Measurements from ENCODE around the gene KLHL12. TPM values are rescaled to one million over a fixed set of nuclear protein-coding genes. Genes with fewer than 3 reads are reported as not detected.

Gene KLHL12
- total RNA-seq, 1 experiment from 2014 or later, result 33.8 TPM

DNA sequence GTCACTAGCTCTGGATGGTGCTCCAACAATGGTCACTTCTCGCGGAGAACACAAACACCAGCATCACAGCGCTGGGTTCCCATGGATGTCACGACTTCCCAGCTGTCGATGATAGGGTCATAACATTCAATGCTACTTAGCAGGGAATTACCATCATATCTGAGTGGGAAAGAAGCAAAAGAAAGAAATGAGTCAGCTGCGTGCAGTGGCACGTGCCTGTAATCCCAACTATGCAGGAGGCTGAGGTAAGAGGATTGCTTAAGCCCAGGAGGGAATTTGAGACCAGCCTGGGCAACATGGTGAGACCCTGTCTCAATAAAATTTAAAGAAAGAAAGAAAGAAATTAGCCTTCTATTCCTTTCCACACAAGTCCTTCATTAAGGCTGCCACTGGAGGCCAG is 34.5 kb downstream of the KLHL12 start:
- Histone ChIP-seq H3K4me2 (ENCODE audit: low read length) (no peak overlapping the region), H3K9me2 (ENCODE audit: insufficient read depth) (no peaks in the 10 kb centered on the region), H3K36me3 (ENCODE audit: control insufficient read depth in 1 of 2, insufficient read depth in 2 of 2, low read length in 2 of 2) (peaks cover 2 to 25% of the 10 kb centered on the region in 2 experiments; a peak in 3 of 4 replicates), H3K9me3 (ENCODE audit: control insufficient read depth in 1 of 2, insufficient read depth in 1 of 2, low read depth in 1 of 2, low read length in 2 of 2) (no peaks in the 10 kb centered on the region), H3K4me3 (replicated peaks in 1 of 2; ENCODE audit: low read depth in 1 of 2, low read length in 2 of 2) (no peak overlapping the region), H3K4me1 (ENCODE audit: control insufficient read depth in 1 of 2, insufficient read depth in 2 of 2, low read length in 2 of 2) (peaks cover 6 to 12% of the 10 kb centered on the region in 2 experiments; a peak in 3 of 4 replicates), H2AFZ (ENCODE audit: low read depth, low read length, poor library complexity, severe bottlenecking) (no peak overlapping the region), H3K27ac (ENCODE audit: low read depth, low read length) (no peak overlapping the region), H3K27me3 (ENCODE audit: insufficient read depth, low read length) (no peaks in the 10 kb centered on the region), H4K20me1 (ENCODE audit: insufficient read depth) (no peaks in the 10 kb centered on the region), H3K79me2 (ENCODE audit: insufficient read depth, low read length) (peaks cover 5% of the 10 kb centered on the region; the same call in 1 of the 2 replicates), H3K9ac (ENCODE audit: low read length) (no peak overlapping the region)
- TF ChIP-seq SP1 (IDR thresholded peaks at IDR 0.05; ENCODE audit: low read depth) (no peak), TCF7L2 (IDR thresholded peaks at IDR 0.05; ENCODE audit: borderline replicate concordance, extremely low read depth, insufficient read depth, insufficient read length) (no peak), CEBPB (IDR thresholded peaks at IDR 0.05; ENCODE audit: low read depth) (no peak), EGR1 (IDR thresholded peaks at IDR 0.05; ENCODE audit: low read depth) (no peak), CBX3 (IDR thresholded peaks at IDR 0.05; ENCODE audit: low read depth) (no peak), JUND (IDR thresholded peaks at IDR 0.05) (no peak)
- TF ChIP-seq, protein P1, sequence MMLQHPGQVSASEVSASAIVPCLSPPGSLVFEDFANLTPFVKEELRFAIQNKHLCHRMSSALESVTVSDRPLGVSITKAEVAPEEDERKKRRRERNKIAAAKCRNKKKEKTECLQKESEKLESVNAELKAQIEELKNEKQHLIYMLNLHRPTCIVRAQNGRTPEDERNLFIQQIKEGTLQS (IDR thresholded peaks at IDR 0.05), result no peak
- ATAC-seq, result no peak
- BruUV-seq (replicated peaks), result no TSS peak
- ChIA-PET CTCF (no interaction called here), RAD21 (ENCODE audit: low non-redundant PET in 1 of 2, low total read pairs in 2 of 2, uncharacterized antibody in 2 of 2, unreplicated experiment in 2 of 2) (no interaction called here), POLR2A (no interaction called here)
- intact Hi-C loops (cut with micrococcal nuclease), result no loop called here
- no peak for DNase-seq (ENCODE audit: low read depth, low spot score)

DNA sequence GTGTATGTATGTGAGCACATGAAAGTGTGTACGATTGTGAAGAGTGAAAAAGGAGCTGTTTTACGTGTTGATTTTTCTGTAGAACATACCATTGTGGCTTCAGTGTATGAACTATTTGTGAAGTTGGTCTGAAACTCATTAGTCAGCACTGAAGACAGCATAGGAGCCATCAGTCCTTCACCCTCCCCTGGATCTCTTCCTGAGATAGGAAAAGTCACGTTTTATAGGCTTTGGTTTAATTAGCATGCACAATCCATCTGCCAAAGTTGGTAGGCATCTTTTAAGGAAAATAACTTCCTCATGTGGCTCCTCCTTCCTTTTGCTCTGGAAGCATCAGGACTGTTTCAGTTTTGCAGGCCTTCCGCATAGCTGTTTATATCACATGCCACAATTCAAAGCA is 36.6 kb downstream of the KLHL12 start:
- no peak for ATAC-seq
- H3K27me3 ChIP-seq (ENCODE audit: insufficient read depth, low read length), result no peaks in the 10 kb centered on the region
- no peak overlapping the region for H3K9ac ChIP-seq (ENCODE audit: low read length)
- POLR2A ChIA-PET, result no interaction called here
- H3K9me2 ChIP-seq (ENCODE audit: insufficient read depth), result no peaks in the 10 kb centered on the region
- TF ChIP-seq, protein P2, sequence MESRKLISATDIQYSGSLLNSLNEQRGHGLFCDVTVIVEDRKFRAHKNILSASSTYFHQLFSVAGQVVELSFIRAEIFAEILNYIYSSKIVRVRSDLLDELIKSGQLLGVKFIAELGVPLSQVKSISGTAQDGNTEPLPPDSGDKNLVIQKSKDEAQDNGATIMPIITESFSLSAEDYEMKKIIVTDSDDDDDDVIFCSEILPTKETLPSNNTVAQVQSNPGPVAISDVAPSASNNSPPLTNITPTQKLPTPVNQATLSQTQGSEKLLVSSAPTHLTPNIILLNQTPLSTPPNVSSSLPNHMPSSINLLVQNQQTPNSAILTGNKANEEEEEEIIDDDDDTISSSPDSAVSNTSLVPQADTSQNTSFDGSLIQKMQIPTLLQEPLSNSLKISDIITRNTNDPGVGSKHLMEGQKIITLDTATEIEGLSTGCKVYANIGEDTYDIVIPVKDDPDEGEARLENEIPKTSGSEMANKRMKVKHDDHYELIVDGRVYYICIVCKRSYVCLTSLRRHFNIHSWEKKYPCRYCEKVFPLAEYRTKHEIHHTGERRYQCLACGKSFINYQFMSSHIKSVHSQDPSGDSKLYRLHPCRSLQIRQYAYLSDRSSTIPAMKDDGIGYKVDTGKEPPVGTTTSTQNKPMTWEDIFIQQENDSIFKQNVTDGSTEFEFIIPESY (IDR thresholded peaks at IDR 0.05; ENCODE audit: extremely low read depth, insufficient replicate concordance, low read length), result no peak
- TF ChIP-seq MAX (IDR thresholded peaks at IDR 0.05) (no peak), CBX3 (IDR thresholded peaks at IDR 0.05; ENCODE audit: low read depth) (no peak), TCF7L2 (IDR thresholded peaks at IDR 0.05; ENCODE audit: borderline replicate concordance, extremely low read depth, insufficient read depth, insufficient read length) (no peak), SRF (IDR thresholded peaks at IDR 0.05; ENCODE audit: low read depth) (no peak), YY1 (IDR thresholded peaks at IDR 0.05; ENCODE audit: extremely low read depth, insufficient replicate concordance, low read depth, low read length) (no peak), REST (IDR thresholded peaks at IDR 0.05; ENCODE audit: low read depth) (no peak)
- peaks cover 11% of the 10 kb centered on the region; the same call in 1 of the 2 replicates for H3K79me2 ChIP-seq (ENCODE audit: insufficient read depth, low read length)
- H4K20me1 ChIP-seq (ENCODE audit: insufficient read depth), result no peaks in the 10 kb centered on the region
- peaks cover 6 to 14% of the 10 kb centered on the region in 2 experiments; a peak in 3 of 4 replicates for H3K4me1 ChIP-seq (ENCODE audit: control insufficient read depth in 1 of 2, insufficient read depth in 2 of 2, low read length in 2 of 2)
- no TSS peak for BruUV-seq (replicated peaks)
- peaks cover under 1 to 23% of the 10 kb centered on the region in 2 experiments; a peak in 3 of 4 replicates for H3K36me3 ChIP-seq (ENCODE audit: control insufficient read depth in 1 of 2, insufficient read depth in 2 of 2, low read length in 2 of 2)
- RAD21 ChIA-PET (ENCODE audit: low non-redundant PET in 1 of 2, low total read pairs in 2 of 2, uncharacterized antibody in 2 of 2, unreplicated experiment in 2 of 2), result no interaction called here
- no peak overlapping the region for H3K4me3 ChIP-seq (replicated peaks in 1 of 2; ENCODE audit: low read depth in 1 of 2, low read length in 2 of 2)
- H3K27ac ChIP-seq (ENCODE audit: low read depth, low read length), result no peak overlapping the region
- CTCF ChIA-PET, result interaction anchor here (1.0 kb wide), 1 partner anchor 378 kb away, joined by 3 read pairs; no protein-coding TSS in a partner anchor
- no peak overlapping the region for H2AFZ ChIP-seq (ENCODE audit: low read depth, low read length, poor library complexity, severe bottlenecking)
- no peak overlapping the region for H3K4me2 ChIP-seq (ENCODE audit: low read length)
- no peaks in the 10 kb centered on the region for H3K9me3 ChIP-seq (ENCODE audit: control insufficient read depth in 1 of 2, insufficient read depth in 1 of 2, low read depth in 1 of 2, low read length in 2 of 2)
- no peak for DNase-seq (ENCODE audit: low read depth, low spot score)
- intact Hi-C loops (cut with micrococcal nuclease), result no loop called here
